CD4-positive, alpha-beta T cell treated with Interleukin-15 for 1 hour (primary cell): ENCODE measurements around the gene NEDD9.

Experiments used
- DNase-seq: peaks from one replicate; pipeline ENCODE4 v3.0.0-alpha.2; 2020

Gene NEDD9

GRCh38 chr6:11172501-11173327 lies 59.8 kb downstream of the NEDD9 start:
- DNase-seq, result peak; percentile 58

- no peak for DNase-seq
These were observed 60.5 kb downstream of the NEDD9 start for GRCh38 chr6:11171952-11172351.

- no peak for DNase-seq
These were observed 64.3 kb downstream of the NEDD9 start for GRCh38 chr6:11168091-11168635.

GRCh38 chr6:11166948-11167347 lies 65.5 kb downstream of the NEDD9 start:
- DNase-seq, result no peak

- no peak for DNase-seq
These were observed 67.5 kb downstream of the NEDD9 start for GRCh38 chr6:11164717-11165646.

GRCh38 chr6:11163932-11164331 lies 68.5 kb downstream of the NEDD9 start:
- DNase-seq, result no peak

GRCh38 chr6:11162262-11162661 lies 70.2 kb downstream of the NEDD9 start:
- DNase-seq, result no peak

- DNase-seq, result no peak
These were observed 71.2 kb downstream of the NEDD9 start for GRCh38 chr6:11161031-11161956.

GRCh38 chr6:11160199-11160598 lies 72.3 kb downstream of the NEDD9 start:
- DNase-seq, result no peak

- DNase-seq, result no peak
These were observed 76.9 kb downstream of the NEDD9 start for GRCh38 chr6:11155589-11155988.

- DNase-seq, result no peak
These were observed 79.0 kb downstream of the NEDD9 start for GRCh38 chr6:11153447-11153846.

- no peak for DNase-seq
These were observed 79.9 kb downstream of the NEDD9 start for GRCh38 chr6:11152581-11152980.

- no peak for DNase-seq
These were observed 81.0 kb downstream of the NEDD9 start for GRCh38 chr6:11151488-11151887.

- no peak for DNase-seq
These were observed 82.9 kb downstream of the NEDD9 start for GRCh38 chr6:11149551-11149950.

GRCh38 chr6:11146117-11146826 lies 86.2 kb downstream of the NEDD9 start:
- DNase-seq, result no peak

GRCh38 chr6:11144393-11144851 lies 88.0 kb downstream of the NEDD9 start:
- DNase-seq, result peak; percentile 74

- DNase-seq, result peak; percentile 76
These were observed 88.8 kb downstream of the NEDD9 start for GRCh38 chr6:11143394-11144371.

- no peak for DNase-seq
These were observed 90.0 kb downstream of the NEDD9 start for GRCh38 chr6:11142296-11143027.

- no peak for DNase-seq
These were observed 91.2 kb downstream of the NEDD9 start for GRCh38 chr6:11141295-11141694.

GRCh38 chr6:11140056-11140455 lies 92.4 kb downstream of the NEDD9 start:
- DNase-seq, result no peak
